CD4-positive, alpha-beta T cell treated with Interleukin-17A for 4 hours (primary cell): ENCODE results near the gene CLIC3.

ENCODE experiments used
- DNase-seq: peaks from one replicate; pipeline ENCODE4 v3.0.0-alpha.2; 2020; ENCODE audit warnings: mixed read lengths

The CLIC3 gene

DNA sequence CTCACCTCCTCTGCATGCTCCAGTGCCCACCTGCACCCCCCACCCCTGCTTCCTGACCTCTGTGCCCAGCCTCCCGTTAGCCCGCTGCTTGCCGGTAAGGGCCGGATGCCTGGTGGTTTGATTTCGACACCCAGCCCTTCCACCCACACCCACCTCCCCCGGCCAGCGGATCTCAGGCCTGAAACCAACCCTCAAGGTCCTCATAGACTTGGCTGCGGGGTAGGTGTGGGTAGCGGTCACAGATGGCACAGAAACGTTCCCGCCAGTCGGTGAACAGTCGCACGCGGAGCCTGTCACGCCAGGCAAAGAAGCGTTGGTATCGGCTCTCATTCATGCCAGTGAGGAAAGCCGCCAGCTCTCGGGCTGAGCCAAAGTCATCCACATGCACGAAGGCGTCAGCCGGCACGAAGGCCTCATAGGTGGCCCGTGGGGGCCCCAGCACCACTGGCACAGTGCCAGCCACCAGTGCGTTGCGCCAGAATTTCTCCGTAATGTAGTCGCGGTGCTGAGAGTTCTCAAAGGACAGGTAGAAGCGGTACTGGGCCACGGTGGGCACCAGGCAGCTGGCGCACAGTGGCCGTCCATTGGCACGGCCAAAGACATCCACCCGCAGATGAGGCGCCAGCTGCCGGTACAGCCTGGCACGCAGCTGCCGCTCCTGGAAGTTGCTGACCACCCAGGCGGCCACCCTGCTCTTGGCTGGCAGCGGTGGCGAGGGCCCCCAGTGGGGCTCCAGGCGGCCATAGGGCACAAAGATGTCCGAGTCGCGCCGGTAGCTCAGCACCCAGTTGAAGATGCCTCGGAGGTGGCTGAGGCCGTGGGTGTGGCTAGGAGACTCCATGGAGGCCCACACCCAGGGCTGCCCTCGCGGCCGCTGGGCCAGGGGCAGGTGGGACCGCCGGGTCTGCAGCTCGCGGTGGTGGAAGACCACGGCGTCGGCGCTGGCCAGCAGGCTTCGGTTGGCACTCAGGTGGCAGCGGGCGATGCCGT lies 34.5 kb upstream of the CLIC3 start:
- peak; percentile 51 for DNase-seq

DNA sequence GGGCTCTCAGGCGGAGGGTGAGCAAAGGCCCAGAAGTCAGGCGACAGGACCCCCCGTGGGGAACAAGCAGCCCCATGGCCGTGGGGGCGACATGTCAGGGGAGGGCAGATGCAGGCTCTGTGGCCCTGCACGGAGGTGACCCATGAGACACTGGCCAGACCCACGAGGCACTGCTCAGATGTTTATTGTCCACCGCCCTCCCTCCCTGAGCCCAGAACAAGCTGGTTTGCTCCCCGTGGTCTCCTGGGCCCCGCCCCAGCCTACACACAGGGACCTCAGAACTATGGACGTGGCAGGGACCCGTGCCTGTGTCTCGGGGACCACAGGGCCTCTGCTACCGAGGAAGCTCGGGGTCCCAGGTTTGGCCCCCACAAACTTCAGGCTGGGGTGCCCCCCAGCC lies 33.6 kb upstream of the CLIC3 start:
- DNase-seq: no peak

DNA sequence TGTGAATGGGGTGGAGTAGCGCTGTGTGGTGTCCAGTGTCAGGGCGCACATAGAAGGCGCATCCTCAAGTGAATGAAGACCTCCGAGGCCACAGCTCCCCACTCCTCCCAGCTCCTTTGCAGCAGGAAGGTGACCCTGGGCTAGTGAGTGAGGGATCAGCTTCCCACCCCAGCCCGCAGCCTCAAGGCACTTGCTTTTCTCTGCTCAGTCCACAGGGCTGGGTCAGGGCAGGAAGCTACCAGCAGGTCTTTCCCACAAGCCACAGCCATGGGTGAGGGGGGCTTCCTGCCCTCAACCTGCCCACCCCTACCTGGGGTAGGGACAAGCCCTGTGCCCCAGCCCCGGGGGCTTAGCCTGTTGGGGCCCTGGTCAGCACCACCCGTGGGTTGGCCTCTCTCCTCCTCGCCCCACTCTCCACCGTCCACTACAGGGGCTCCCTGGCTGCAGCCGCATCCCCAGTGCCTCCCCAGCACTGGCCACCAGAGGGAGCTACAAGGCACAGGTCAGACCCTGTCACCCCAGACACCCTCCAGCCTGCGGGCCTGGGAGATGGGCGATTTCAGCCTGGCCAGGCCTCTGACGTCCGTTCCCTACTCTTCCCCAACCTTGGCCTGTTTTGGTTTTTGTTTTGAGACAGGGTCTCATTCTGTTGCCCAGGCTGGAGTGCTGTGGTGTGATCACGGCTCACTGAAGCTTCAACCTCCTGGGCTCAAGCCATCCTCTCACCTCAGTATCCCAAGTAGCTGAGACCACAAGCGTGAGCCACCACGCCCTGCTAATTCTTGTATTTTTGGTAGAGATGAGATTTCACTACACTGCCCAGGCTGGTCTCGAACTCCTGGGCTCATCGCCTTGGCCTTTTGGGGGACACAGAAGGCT lies 32.9 kb upstream of the CLIC3 start:
- peak; percentile 81 for DNase-seq

DNA sequence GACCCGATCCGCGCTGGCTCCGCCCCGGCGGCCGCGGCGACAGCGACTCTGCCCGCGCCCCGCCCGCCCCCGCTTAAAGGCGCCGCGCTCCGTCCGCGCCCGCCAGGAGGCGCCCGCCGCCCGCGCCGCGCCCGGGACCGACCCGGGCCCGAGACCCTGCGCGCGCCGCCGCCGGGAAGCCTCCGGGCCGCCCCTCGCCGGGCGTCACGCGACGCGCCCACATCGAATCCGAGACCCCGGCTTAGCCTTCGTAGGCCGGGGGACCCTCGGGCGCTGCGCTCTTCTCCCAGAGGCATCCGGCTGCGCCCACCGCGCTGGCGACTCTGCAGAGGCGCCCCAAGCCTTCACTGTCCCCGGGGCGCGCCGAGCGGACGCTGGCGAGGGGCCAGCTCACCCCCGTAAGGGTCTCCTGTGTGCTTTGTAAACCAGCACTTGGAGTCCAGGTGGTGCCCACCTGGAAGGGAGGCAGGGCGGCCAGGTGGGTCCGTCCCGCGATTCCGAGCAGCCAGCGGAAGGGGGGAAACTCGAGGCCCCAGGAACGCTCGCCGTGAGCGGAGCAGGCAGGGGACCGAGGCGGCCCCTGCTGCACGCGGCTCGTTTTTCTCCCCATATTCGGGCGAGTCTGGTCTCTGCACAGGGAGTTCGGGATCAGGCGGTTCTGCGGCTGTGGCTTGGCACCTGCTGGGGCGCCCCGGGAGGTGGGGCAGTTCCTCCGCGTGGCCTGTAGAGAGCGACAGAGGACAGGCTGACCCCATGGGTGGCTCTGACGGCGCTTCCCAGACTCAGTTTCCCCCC lies 32.1 kb upstream of the CLIC3 start:
- peak; percentile 82 for DNase-seq

DNA sequence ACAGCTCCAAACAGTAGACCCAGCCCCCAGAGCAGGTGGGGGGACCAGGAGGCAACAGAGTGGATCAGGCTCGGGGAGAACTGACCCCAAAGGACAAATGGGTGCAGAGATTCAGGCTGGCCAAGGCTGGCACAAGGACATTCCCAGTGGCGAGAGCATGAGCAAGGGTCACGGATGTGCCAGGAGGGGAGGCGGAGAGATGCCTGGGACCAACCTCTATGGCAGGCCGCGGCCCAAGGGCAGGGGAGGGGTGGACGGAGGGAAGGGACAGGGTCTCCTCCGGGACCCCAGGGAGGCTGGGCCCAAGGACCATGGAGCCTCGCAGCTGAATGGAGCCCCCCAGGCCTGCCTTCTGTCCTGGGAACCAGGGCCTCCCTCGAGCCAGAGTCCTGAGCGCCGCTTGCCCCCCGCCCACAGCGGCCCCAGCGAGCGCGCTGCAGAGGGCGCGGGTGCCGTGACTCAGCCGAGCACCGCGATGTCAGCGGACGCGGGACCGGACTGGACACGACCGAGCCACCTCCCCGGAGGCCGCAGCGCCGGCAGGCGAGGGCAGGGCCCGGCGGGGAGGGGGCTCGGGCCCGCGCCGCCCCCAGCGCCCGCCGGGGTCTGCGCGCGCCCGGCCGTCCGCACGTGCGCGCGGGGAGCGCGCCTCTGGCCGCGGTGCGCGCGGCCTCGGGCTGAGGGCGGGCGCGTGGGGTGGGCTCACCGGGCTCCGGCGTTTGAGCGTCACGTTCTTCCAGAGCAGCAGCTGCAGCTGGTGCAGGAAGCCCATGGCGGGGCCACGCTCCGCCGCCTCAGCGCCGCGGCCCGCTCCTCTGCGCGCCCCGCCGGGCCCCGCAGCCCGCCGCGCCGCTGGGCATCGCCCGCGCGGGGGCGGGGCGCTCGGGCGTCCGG lies 31.2 kb upstream of the CLIC3 start, which contains the start of gene ABCA2:
ABCA2 (minus strand) TSS at position 869 of the 894 bp plus-strand sequence; CDS start at position 772, 97 bp downstream.
- DNase-seq: no peak

DNA sequence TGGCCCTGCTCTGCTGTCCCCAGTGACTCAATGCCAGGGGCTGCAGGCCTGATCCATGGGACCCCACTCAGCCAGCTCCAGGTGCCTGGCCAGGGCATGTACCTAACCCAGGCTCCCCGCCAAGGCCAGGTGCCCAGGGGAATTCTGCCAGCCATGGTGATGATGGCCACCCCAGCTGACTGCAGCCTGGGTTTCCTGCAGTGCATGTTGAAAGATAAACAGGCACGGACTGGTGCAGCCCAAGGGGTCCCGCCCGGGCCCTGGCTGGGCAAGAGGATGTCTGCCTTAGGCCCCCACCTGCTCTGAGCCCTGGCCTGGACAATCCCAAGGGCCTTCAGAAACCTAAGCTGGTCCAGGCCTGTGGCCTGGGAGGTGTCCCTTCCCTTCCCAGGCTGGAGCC lies 30.5 kb upstream of the CLIC3 start:
- DNase-seq: no peak

DNA sequence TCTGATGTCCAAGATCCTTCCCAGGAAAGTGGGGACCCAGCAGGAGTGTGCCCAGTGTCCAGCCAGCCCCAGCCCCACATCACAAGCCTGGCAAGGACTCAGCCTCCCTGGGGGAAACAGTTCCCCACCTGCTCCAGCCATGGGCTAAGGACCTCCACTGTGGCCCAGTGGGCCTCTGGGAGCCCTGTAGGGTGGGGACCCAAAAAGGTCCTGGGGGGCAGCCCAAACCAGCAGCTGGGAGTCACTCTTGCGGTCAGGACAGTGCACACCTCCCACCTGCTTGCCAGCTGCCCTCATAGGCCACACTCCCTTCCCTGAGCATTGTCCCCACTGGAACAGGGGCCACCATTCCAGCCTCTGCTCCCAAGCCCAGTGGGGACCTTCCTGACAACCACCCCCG lies 30.0 kb upstream of the CLIC3 start:
- no peak for DNase-seq

DNA sequence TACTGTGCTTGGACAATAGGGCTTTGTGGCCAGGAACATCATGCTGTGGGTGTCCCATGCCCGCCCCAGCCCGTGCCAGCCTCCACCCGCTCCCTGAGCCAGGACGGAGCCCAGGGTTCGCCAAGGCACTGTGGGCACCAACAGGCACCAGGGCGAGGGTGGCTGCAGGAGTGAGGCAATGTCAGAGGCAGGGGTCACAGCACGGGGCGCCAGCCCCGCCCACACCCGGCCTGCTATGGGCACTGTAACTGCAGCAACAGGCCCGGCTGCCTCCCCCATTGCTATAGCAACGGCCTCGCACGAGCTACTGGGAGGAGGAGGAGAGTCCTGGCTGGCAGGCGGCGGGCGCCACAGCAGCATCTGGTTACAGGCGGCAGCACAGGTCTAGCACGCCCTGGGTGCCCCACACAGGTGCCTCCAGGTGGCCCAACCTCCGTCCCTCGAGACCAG lies 29.2 kb upstream of the CLIC3 start:
- DNase-seq: no peak

DNA sequence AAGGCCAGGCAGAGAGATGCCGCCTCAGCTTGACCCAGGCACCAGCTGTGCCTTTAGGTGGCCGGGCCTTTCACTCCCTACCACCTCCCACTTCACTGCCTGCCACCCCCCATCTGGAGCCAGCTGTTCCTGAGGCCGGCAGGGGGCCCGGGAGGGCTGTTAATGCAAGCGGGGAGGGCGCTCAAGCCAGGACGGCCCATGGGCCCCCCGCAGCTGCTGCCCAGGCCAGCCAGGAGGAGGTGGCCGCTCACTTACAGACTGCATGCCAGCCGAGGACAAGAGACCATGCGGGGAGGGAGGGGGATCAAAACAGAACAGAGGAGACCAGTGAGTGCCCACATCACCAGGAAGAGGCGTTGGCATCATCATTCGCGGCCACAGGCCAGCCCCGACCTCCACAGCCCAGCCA lies 27.2 kb upstream of the CLIC3 start:
- DNase-seq: no peak

DNA sequence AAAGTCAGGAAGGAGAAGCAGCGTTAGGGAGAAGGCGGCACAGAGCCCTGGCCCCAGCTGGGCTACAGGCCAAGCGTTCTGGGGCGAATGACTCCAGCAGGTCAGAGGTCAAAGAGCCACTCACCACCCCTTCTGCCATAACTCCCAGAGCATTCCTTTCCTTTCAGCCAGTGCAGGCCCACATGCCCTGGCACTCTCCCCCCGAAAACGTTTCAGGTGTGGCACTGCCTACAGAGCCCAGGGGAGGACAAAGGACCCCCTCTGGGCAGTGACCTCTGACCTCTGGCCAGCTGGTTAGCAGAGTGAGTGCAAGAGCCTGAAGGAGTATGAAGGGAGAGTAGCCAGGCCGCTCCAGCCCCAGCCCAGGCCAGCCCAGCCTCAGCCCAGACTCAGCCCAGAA lies 26.8 kb upstream of the CLIC3 start:
- no peak for DNase-seq

DNA sequence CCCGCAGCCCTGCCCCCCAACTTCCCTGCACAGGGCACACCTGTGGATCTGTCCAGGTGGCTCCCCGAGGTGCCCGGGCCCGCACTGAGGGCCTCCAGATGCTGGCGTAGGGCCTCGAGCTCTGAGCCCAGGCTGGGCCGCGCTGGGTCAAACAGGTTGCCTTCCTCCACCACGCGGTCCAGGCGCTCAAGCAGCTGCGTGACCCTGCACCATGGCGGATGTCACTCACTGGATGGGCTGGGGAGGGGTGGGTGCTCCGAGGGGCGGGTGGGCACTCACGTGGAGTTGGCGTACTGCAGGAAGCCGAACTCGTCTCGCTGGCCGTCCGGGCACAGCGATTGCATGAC lies 26.3 kb upstream of the CLIC3 start:
- no peak for DNase-seq

DNA sequence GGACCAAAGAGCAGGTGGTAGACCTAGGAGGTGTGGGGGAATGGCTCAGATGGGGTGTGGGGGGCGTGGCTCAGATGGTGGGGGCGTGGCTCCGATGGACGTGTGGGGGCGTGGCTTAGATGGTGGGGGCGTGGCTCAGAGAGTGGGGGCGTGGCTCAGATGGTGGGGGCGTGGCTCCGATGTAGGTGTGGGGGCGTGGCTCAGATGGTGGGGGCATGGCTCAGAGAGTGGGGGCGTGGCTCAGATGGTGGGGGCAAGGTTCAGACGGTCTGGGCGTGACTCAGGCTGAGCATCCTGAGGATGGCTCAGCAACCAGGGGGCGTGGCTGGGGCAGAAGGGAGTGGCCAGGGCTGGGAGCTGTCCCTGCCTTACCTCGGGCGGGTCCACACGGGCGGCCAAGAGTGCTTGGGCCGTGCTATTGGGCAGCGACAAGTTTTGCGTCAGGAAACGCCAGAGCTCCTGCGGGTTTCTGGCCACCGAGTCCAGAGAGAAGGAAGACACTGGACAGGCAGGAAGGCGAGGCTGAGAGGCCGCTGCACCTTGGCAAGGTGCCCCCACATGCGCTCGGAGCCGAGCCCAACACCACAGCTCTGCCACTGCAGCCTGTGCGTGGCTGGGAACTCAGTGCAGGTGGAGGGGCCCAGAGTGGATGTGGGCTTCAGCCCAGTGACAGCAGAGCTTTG lies 25.8 kb upstream of the CLIC3 start:
- peak; percentile 75 for DNase-seq

DNA sequence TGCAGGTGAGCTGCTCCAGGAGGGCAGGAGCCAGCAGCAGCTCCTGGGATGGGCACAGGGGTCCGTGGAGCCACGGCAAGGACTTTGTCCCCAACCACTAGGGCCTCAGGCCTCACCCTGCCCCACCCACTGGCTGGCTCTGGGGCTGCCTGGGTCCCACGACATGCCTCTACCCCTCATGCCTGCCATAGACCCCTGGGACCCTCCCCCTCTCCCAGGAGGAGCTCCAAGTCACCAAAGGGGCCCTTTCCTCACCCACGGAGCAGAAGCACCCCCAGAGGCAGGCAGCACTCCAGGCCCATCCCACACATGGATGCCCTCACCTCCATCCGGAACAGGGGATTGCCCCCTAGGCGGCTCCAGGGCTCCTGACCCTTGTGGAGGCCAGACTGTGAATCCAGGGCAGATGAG lies 25.2 kb upstream of the CLIC3 start:
- no peak for DNase-seq

DNA sequence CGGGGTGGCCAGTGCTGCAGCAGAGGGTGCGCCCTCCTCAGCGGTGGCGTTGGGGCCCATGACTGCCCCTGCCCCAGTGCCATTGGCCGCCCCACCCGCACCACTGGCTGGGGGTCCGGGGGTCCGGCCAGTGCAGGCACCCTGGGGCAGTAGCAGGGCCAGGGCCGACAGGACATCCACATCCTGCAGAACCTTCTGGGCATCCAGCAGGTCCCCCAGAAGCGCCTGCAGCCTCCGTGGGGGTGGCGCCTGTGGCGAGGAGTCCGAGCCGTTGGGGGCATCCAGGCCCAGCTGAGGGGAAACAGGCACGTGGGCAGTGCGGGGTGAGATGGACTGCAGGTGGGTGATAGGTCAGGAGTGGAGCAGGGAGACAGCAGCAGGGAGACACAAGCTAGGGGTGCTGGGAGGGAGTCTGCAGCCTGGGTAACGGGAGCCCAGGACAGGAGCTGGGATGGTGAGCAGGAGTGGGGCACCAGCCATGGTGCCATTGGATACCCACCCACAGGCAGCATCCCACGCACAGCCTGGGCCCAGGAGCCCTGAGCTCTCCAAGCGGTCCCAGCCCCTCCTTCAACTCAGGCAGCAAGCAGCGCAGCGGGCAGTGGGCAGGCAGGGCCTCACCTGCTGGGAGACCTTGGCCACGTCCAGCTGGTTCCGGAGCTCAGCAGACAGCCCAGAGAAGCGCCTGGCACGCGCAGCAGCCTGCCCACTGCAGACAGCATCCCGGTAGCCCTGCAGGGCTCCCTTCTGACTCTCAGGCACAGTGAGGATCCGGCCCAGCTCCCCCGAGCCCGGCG lies 24.6 kb upstream of the CLIC3 start:
- no peak for DNase-seq

DNA sequence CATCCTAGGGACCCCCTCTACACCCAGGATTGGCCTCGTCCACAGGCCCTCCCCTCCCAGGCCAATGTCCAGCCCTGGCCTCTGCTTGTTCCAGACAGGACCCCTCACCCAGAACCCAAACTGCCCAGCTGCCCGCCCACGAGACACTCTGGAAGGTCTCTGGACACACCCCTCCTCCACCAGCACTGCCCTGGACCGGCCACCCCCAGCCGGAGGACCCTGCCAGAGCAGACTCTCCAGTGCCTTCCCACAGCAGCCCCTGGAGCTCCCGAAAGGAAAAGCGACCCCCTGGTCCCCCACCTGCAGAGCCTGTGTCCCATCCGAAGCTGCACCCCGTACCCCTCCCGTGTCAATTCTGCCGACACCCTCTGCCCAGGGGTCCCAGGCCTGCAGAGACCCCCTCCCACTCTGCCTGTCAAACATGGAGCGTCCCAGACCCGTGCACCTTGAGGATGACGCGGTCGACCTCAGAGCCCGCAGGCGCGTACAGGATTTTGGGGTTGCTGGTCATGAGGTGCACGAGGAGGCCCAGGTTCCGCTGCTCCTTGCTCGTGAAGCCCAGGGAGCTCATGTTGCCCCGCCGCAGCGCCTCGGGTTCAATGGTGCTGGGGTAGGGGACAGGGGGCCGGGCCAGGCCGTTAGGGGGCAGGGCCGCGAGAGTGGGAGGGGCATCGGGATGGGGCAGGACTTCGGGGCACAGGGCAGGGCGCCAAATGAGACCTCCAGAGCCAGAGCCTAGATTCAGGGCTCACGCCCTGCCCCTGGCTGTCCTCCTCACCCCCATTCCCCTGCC lies 23.7 kb upstream of the CLIC3 start:
- no peak for DNase-seq

DNA sequence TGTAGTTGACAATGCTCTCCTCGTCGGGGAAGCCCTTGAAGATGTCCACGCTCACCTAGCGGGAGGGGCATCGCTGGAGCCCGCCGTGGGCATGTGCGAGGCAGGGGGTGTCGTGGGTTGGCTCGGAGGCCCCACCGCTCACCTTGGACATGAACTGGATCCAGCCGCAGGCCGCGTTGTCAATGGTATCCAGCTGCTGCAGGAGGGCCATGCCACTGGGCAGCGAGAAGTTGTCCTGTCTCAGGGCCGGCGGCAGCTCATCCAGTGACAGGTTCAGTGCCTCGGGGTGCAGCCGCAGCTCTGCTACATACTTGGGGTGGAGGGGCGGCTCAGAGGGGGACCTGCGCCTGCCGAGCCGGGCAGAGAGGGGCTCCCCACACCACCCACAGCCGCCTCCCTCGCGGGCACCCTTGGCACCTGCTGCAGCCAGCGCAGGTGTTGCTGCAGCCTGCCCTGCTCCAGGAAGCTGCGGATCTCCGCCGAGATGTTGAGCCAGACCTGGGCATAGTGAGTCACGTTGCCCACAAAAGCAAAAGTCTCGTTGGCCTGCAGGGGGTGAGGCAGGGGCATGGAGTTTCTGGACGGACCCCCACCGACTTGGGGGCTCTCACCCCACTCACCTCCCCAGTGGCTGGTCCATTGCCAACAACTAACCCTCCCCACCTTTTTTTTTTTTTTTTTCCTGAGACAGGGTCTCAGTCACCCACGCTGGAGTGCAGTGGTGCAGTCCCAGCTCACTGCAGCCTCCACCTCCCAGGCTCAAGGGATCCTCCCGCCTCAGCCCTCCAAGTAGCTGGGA lies 22.6 kb upstream of the CLIC3 start:
- no peak for DNase-seq

DNA sequence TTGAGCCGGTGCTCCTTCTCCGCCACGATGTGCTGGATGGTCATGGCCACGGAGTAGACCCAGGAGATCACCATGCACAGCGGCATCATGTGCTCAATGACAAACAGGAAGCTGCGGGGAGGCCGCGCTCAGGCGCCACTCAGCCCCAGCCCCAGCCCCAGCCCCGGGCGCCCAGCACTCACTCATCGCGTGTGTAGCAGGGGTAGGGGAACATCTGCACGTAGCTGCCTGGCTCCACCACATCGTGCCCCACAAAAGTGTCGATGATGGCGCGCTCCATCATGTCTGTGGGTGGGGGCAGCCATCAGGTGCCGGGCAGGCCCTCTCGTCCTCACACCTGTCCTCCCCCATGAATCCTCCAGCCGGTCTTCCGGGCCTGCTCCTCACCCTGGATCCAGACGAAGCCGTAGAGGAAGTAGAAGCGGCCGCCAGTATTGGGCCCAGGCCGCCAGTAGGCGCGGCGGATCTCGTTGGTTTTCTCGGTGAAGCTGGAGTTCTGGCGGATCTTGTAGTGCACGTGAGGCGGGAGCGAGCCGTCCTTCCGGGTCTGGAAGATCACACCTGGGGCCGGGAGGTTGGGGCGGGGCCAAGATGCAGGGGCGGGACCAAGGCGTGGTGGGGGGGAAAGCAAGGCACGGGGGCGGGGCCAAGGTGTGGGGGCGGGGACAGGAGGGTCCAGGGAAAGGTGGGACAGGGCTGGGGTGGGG lies 21.6 kb upstream of the CLIC3 start:
- no peak for DNase-seq

DNA sequence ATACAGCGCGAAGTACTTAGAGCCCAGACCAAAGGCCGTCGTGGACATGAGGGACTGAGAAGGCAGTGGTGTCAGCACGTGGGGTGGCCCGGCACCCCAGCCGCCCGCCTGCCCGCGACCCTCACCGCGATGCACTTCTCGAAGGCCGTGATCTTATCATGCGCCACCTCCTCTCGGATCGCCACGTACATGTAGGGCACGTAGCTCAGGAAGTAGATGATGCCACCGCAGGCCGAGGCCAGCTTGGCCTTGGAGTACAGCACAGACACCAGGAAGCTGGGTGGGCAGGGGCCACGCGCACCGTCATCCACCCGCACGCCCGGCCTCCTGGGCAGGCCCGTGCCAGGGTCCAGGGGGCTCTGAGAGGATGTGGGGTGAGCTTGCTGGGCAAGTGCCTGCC lies 20.7 kb upstream of the CLIC3 start:
- DNase-seq: no peak
